OCI-LY3 (cell line): ENCODE results near the gene CHID1.

Source experiments
- CTCF ChIP-seq: fragments of 200-600, 300-600 bp; sonication (generic); IDR thresholded peaks from 2 replicates; pipeline ENCODE4 v1.5.1; 2014; ENCODE audit warnings: antibody characterized with exemption, low read length, low read depth
- EZH2phosphoT487 ChIP-seq: fragments of 200-600 bp; shearing (Covaris generic); IDR thresholded peaks from 2 replicates; pipeline ENCODE4 v1.6.1; 2018; ENCODE audit warnings: antibody characterized with exemption, mixed run types, low read depth

- no peak for TF ChIP-seq CTCF
- no peak for TF ChIP-seq EZH2phosphoT487
Observed at GRCh38 chr11:853682-854448, 56.7 kb downstream of the CHID1 start.
